Measurements from ENCODE around the gene ZPBP. TPM values are rescaled to one million over a fixed set of nuclear protein-coding genes. Genes with fewer than 3 reads are reported as not detected.

Gene ZPBP
- total RNA-seq, 1 experiment from 2014 or later: not detected

GRCh38 chr7:49926720-49927119, 166.3 kb downstream of the ZPBP start:
- no peak for TF ChIP-seq POLR2AphosphoS5 (IDR thresholded peaks at IDR 0.05; ENCODE audit: low read depth, low read length)
- no peak for TF ChIP-seq TCF7L2 (IDR thresholded peaks at IDR 0.05; ENCODE audit: low read depth, low read length)
- Histone ChIP-seq H3K4me3 (ENCODE audit: low read depth in 2 of 2, low read length in 2 of 2) (no peak overlapping the region), H3K9me3 (ENCODE audit: control insufficient read depth, insufficient read depth, low read depth, low read length) (no peaks in the 10 kb centered on the region), H3K27me3 (ENCODE audit: control insufficient read depth, insufficient read depth, low read length) (no peaks in the 10 kb centered on the region), H3K27ac (ENCODE audit: low read length) (no peak overlapping the region), H3K4me1 (ENCODE audit: control insufficient read depth, insufficient read depth, low read length) (no peaks in the 10 kb centered on the region), H3K36me3 (ENCODE audit: control insufficient read depth, insufficient read depth, low read length) (no peaks in the 10 kb centered on the region)
- no peak for DNase-seq (ENCODE audit: low read depth, low spot score)
- intact Hi-C loops (cut with micrococcal nuclease; ENCODE audit: unreplicated experiment): no loop called here
- ATAC-seq: no peak
- no TSS peak for BruUV-seq (replicated peaks)
- ChIA-PET POLR2A (no interaction called here), CTCF (no interaction called here)
- in situ Hi-C loops (cut with HindIII; ENCODE audit: low pct_unique_long_range_greater_than_20kb, low sequenced_read_pairs): no loop called here

- no peaks in the 10 kb centered on the region for H3K4me1 ChIP-seq (ENCODE audit: control insufficient read depth, insufficient read depth, low read length)
- no peak for DNase-seq (ENCODE audit: low read depth, low spot score)
- H3K4me3 ChIP-seq (ENCODE audit: low read depth in 2 of 2, low read length in 2 of 2): no peak overlapping the region
- ChIA-PET POLR2A (no interaction called here), CTCF (no interaction called here)
- H3K27me3 ChIP-seq (ENCODE audit: control insufficient read depth, insufficient read depth, low read length): no peaks in the 10 kb centered on the region
- no peaks in the 10 kb centered on the region for H3K36me3 ChIP-seq (ENCODE audit: control insufficient read depth, insufficient read depth, low read length)
- H3K27ac ChIP-seq (ENCODE audit: low read length): no peak overlapping the region
- in situ Hi-C loops (cut with HindIII; ENCODE audit: low pct_unique_long_range_greater_than_20kb, low sequenced_read_pairs): no loop called here
- no peaks in the 10 kb centered on the region for H3K9me3 ChIP-seq (ENCODE audit: control insufficient read depth, insufficient read depth, low read depth, low read length)
- ATAC-seq: no peak
- BruUV-seq (replicated peaks): no TSS peak
- TF ChIP-seq SIN3A (IDR thresholded peaks at IDR 0.05; ENCODE audit: borderline replicate concordance, insufficient read depth, low read depth, low read length) (no peak), REST (IDR thresholded peaks at IDR 0.05; ENCODE audit: insufficient read depth in 1 of 2, low read depth in 2 of 2, low read length in 1 of 2) (no peak), POLR2AphosphoS5 (IDR thresholded peaks at IDR 0.05; ENCODE audit: low read depth, low read length) (no peak)
- intact Hi-C loops (cut with micrococcal nuclease; ENCODE audit: unreplicated experiment): no loop called here
Observed at GRCh38 chr7:49911909-49912308, 181.1 kb downstream of the ZPBP start.

- intact Hi-C loops (cut with micrococcal nuclease; ENCODE audit: unreplicated experiment): no loop called here
- Histone ChIP-seq H3K4me3 (ENCODE audit: low read depth in 2 of 2, low read length in 2 of 2) (no peak overlapping the region), H3K9me3 (ENCODE audit: control insufficient read depth, insufficient read depth, low read depth, low read length) (0 out of 2 replicates have a peak, but pooled peaks cover 1% of the 10 kb centered on the region), H3K4me1 (ENCODE audit: control insufficient read depth, insufficient read depth, low read length) (no peaks in the 10 kb centered on the region), H3K27ac (ENCODE audit: low read length) (no peak overlapping the region), H3K27me3 (ENCODE audit: control insufficient read depth, insufficient read depth, low read length) (no peaks in the 10 kb centered on the region), H3K36me3 (ENCODE audit: control insufficient read depth, insufficient read depth, low read length) (no peaks in the 10 kb centered on the region)
- TF ChIP-seq CTCF (IDR thresholded peaks at IDR 0.05) (no peak), SIN3A (IDR thresholded peaks at IDR 0.05; ENCODE audit: borderline replicate concordance, insufficient read depth, low read depth, low read length) (no peak), REST (IDR thresholded peaks at IDR 0.05; ENCODE audit: insufficient read depth in 1 of 2, low read depth in 2 of 2, low read length in 1 of 2) (no peak), POLR2AphosphoS5 (IDR thresholded peaks at IDR 0.05; ENCODE audit: low read depth, low read length) (no peak), TCF7L2 (IDR thresholded peaks at IDR 0.05; ENCODE audit: low read depth, low read length) (no peak)
- in situ Hi-C loops (cut with HindIII; ENCODE audit: low pct_unique_long_range_greater_than_20kb, low sequenced_read_pairs): no loop called here
- DNase-seq (ENCODE audit: low read depth, low spot score) (no peak), ATAC-seq (no peak)
- CTCF ChIA-PET: no interaction called here
- POLR2A ChIA-PET: no interaction called here
- no TSS peak for BruUV-seq (replicated peaks)
Observed at GRCh38 chr7:49894543-49894942, 198.5 kb downstream of the ZPBP start.

Data from Panc1 (cell line).